Naive thymus-derived CD4-positive, alpha-beta T cell (primary cell): ENCODE measurements around the gene PTK6. TPM values are rescaled to one million over a fixed set of nuclear protein-coding genes. Genes with fewer than 3 reads are reported as not detected.
A peak's percentile ranks its signal among the peaks of the same experiment; 100 is the strongest.

Experiments
- ATAC-seq: fragments of 150-1000 bp; cut with Tn5 transposase; 2 replicates; pipeline ENCODE4 v1.10.0; 2021; ENCODE audit warnings: mild to moderate bottlenecking, moderate library complexity
- CTCF ChIA-PET: fragments of 350-600 bp; sonication (Branson Sonifier 250); formaldehyde crosslinking; loops from one replicate; lab custom pipeline; 2021; ENCODE audit warnings: antibody characterized with exemption; lab: Charles Lee
- POLR2A ChIA-PET: fragments of 350-600 bp; sonication (Branson Sonifier 250); formaldehyde crosslinking; loops from one replicate; lab custom pipeline; 2021; ENCODE audit warnings: antibody characterized with exemption, inconsistent platforms; lab: Charles Lee
- DNase-seq, 9 donors: peaks; one replicate each; pipeline versions ENCODE4 v3.0.0 to v3.0.0-alpha.2; 2020 to 2022; ENCODE audit warnings: mixed read lengths in 1 of 9
- H3K27ac ChIP-seq: one replicate; pipeline ENCODE4 v1.7.0; 2013; ENCODE audit warnings: mild to moderate bottlenecking, low read depth, low read length, moderate library complexity
- H3K27me3 ChIP-seq, 2 donors: one replicate each; pipeline ENCODE4 v1.7.0; 2013; ENCODE audit warnings: low read length in 2 of 2, mild to moderate bottlenecking in 2 of 2, moderate library complexity in 2 of 2; ENCODE audit not compliant: control insufficient read depth in 2 of 2, insufficient read depth in 2 of 2
- H3K36me3 ChIP-seq, 3 experiments: 1 replicate in 2 of 3; 2 replicates in 1 of 3; pipeline ENCODE4 v1.7.0; 2013; ENCODE audit warnings: low read length in 3 of 3, mild to moderate bottlenecking in 3 of 3, moderate library complexity in 1 of 3; ENCODE audit not compliant: insufficient read depth in 3 of 3, control insufficient read depth in 2 of 3
- H3K4me1 ChIP-seq, 2 donors: one replicate each; pipeline ENCODE4 v1.7.0; 2013; ENCODE audit warnings: low read length in 2 of 2, mild to moderate bottlenecking in 2 of 2, moderate library complexity in 1 of 2; ENCODE audit not compliant: control insufficient read depth in 2 of 2, insufficient read depth in 2 of 2
- H3K4me3 ChIP-seq: 2 replicates; pipeline ENCODE4 v1.7.0; 2013; ENCODE audit warnings: mild to moderate bottlenecking, low read length
- H3K9me3 ChIP-seq, 3 experiments: 1 replicate in 2 of 3; 2 replicates in 1 of 3; pipeline ENCODE4 v1.7.0; 2013; ENCODE audit warnings: low read length in 3 of 3; ENCODE audit not compliant: control insufficient read depth in 2 of 3
- H3K27ac Mint-ChIP-seq, 9 donors: one replicate each; pipeline ENCODE4 v1.8.0; 2020 to 2022; ENCODE audit warnings: mixed read lengths in 9 of 9, mild to moderate bottlenecking in 8 of 9, moderate library complexity in 5 of 9, inconsistent platforms in 2 of 9
- H3K27me3 Mint-ChIP-seq, 5 donors: one replicate each; pipeline ENCODE4 v1.8.0; 2021 to 2022; ENCODE audit warnings: mixed read lengths in 5 of 5, mild to moderate bottlenecking in 1 of 5
- H3K36me3 Mint-ChIP-seq, 5 donors: one replicate each; pipeline ENCODE4 v1.8.0; 2020 to 2022; ENCODE audit warnings: mixed read lengths in 5 of 5, mild to moderate bottlenecking in 3 of 5, inconsistent platforms in 1 of 5
- H3K4me1 Mint-ChIP-seq, 7 donors: one replicate each; pipeline ENCODE4 v1.8.0; 2020 to 2022; ENCODE audit warnings: mixed read lengths in 7 of 7, mild to moderate bottlenecking in 3 of 7, inconsistent platforms in 1 of 7
- H3K4me3 Mint-ChIP-seq, 10 donors: one replicate each; pipeline ENCODE4 v1.8.0; 2020 to 2022; ENCODE audit warnings: mild to moderate bottlenecking in 10 of 10, mixed read lengths in 10 of 10, moderate library complexity in 6 of 10, inconsistent platforms in 2 of 10
- H3K9me3 Mint-ChIP-seq, 11 donors: one replicate each; pipeline ENCODE4 v1.8.0; 2020 to 2022; ENCODE audit warnings: mixed read lengths in 11 of 11, mild to moderate bottlenecking in 4 of 11, inconsistent platforms in 1 of 11, moderate library complexity in 1 of 11
- intact Hi-C, 2 donors: fragments of 100-400 bp; cut with micrococcal nuclease; formaldehyde crosslinking; loops; one replicate each; pipeline ENCODE4 v1.15.1; 2023
- polyA plus RNA-seq, 2 donors: library from polyadenylated mRNA; unstranded; fragments of 300-500 nt; fragmentation: Illumina TruSeq; gene quantifications; one replicate each; pipeline ENCODE4 v1.2.3, GENCODE V29; 2021
- total RNA-seq, 6 experiments: library from RNA in 5 of 6; stranded (reverse) in 5 of 6; gene quantifications; 1 replicate in 5 of 6; 2 replicates in 1 of 6; pipeline ENCODE4 v1.2.3 and lab custom pipeline; 2021 to 2026

The PTK6 gene
- total and polyA plus RNA-seq, 7 experiments from 2014 or later = 0.07 to 0.96 (median 0.40) TPM; not detected in 1

- POLR2A ChIA-PET = no interaction called here
Observed at GRCh38 chr20:63533388-63533787, 3.8 kb downstream of the PTK6 start.

DNA sequence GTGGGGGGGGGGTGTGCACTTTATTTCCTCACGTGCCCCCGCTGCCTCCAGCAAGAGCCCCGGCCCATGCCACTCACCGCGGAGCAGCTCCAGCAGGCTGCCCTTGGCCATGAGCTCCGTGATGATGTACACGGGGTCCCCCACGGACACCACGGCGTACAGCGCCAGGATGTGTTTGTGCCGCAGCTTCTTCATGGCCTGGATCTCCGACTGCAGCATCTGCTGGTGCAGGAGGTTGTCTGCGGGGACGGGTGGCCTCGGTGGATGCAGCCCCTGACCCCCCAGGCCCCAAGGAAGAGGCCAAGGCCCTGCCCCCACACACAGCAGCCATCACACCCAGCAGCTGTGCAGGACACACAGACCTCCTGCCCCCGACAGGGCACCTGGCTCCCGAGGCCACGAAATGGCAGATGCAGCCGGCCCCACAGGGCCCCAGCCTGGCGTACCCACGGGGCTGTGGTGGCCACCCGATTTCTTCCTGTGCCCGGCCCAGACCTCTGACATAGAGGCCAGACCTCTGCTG is 4.7 kb downstream of the PTK6 start:
- ATAC-seq (no peak), DNase-seq (no peak)
- POLR2A ChIA-PET = interaction anchor here (0.6 kb wide), 1 partner anchor 93 kb away, joined by 3 read pairs; no protein-coding TSS in a partner anchor
- peaks cover 0 to 2% (median 0%) of the 10 kb centered on the region in 11 donors for H3K9me3 Mint-ChIP-seq
- peak overlapping the region in 2 of 9 donors; percentile 51 to 75 for H3K27ac Mint-ChIP-seq
- H3K4me3 ChIP-seq = no peak overlapping the region
- H3K4me1 Mint-ChIP-seq = peaks cover under 1 to 8% (median 6%) of the 10 kb centered on the region in 7 donors
- no peak overlapping the region for H3K4me3 Mint-ChIP-seq
- H3K27ac ChIP-seq = no peak overlapping the region
- no peaks in the 10 kb centered on the region for H3K36me3 ChIP-seq
- H3K36me3 Mint-ChIP-seq = no peaks in the 10 kb centered on the region
- no peaks in the 10 kb centered on the region for H3K27me3 ChIP-seq
- H3K9me3 ChIP-seq = no peaks in the 10 kb centered on the region
- H3K27me3 Mint-ChIP-seq = no peaks in the 10 kb centered on the region
- H3K4me1 ChIP-seq = peaks cover 7 to 8% of the 10 kb centered on the region in 2 donors
- intact Hi-C loops = loop anchor here in 1 of 2 donors (10.0 kb wide), 1 partner anchor 532 kb away; the partner anchor contains the start of gene TCEA2
- CTCF ChIA-PET = no interaction called here

More at GRCh38 chr20:63533388-63533787, 3.8 kb downstream of the PTK6 start:
- H3K9me3 Mint-ChIP-seq = peaks cover 0 to 2% (median 0%) of the 10 kb centered on the region in 11 donors
- Histone ChIP-seq H3K4me3 (no peak overlapping the region), H3K9me3 (no peaks in the 10 kb centered on the region), H3K36me3 (no peaks in the 10 kb centered on the region), H3K27ac (no peak overlapping the region), H3K4me1 (peaks cover 9 to 11% of the 10 kb centered on the region in 2 donors), H3K27me3 (no peaks in the 10 kb centered on the region)
- no peaks in the 10 kb centered on the region for H3K36me3 Mint-ChIP-seq
- intact Hi-C loops = loop anchor here in 1 of 2 donors (10.0 kb wide), 1 partner anchor 531 kb away; the partner anchor contains the start of gene TCEA2
- ATAC-seq (no peak), DNase-seq (no peak)
- CTCF ChIA-PET = no interaction called here
- no peak overlapping the region for H3K4me3 Mint-ChIP-seq
- peaks cover 6 to 13% (median 7%) of the 10 kb centered on the region in 7 donors for H3K4me1 Mint-ChIP-seq
- H3K27ac Mint-ChIP-seq = no peak overlapping the region
- H3K27me3 Mint-ChIP-seq = no peaks in the 10 kb centered on the region

DNA sequence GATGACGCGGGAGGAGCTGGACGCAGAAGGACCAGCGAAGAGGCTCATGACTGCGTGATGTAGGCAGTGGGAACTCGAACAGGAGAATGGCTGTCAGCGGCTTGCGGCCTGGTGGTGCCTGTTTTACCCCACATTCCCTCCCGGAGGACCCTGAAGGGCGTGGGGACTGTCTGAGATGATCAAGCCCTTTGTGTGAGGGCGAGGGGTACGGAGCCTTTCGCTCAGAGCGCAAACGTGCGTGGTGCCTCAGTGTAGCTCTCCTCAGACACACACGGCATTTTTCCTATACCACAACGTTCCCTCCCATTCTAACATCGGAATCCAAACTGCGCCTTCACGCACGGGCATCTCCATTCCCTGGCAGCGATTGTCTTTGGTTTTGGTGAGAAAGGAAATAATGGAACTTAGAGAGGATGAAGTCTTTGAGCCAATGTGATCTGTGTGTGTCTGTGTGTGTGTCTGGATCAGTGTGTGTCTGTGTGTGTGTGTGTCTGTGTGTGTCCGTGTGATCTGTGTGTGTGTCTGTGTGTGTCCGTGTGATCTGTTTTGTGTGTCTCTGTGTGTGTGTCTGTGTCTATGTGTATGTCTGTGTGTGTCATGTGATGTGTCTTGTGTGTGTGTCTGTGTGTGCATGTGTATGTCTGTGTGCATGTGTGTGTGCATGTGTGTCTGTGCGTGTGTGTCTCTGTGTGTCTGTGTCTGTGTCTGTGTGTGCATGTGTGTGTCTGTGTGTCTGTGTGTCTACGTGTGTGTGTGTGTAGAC is 5.3 kb downstream of the PTK6 start:
- Mint-ChIP-seq H3K4me3 (peak overlapping the region in 1 of 10 donors; percentile 14), H3K9me3 (peaks cover 0 to 2% (median 0%) of the 10 kb centered on the region in 11 donors), H3K4me1 (peaks cover 0 to 8% (median 6%) of the 10 kb centered on the region in 7 donors), H3K27ac (peak overlapping the region in 3 of 9 donors; percentile 16 to 75 (median 51)), H3K27me3 (no peaks in the 10 kb centered on the region), H3K36me3 (peaks cover 0 to 2% (median 0%) of the 10 kb centered on the region in 5 donors)
- no peaks in the 10 kb centered on the region for H3K27me3 ChIP-seq
- no peak overlapping the region for H3K4me3 ChIP-seq
- POLR2A ChIA-PET = interaction anchor here (3.9 kb wide), 1 partner anchor 12 kb away, joined by 32 read pairs; the partner anchor contains the start of gene PPDPF
- no peak overlapping the region for H3K27ac ChIP-seq
- peaks cover 1% of the 10 kb centered on the region in 2 donors for H3K4me1 ChIP-seq
- H3K36me3 ChIP-seq = no peaks in the 10 kb centered on the region
- ATAC-seq (no peak), DNase-seq (no peak)
- CTCF ChIA-PET = interaction anchor here (0.8 kb wide), 1 partner anchor 13 kb away, joined by 3 read pairs; no protein-coding TSS in a partner anchor
- intact Hi-C loops = loop anchor here in 1 of 2 donors (10.0 kb wide), 1 partner anchor 533 kb away; the partner anchor contains the start of gene TCEA2
- H3K9me3 ChIP-seq = no peaks in the 10 kb centered on the region

DNA sequence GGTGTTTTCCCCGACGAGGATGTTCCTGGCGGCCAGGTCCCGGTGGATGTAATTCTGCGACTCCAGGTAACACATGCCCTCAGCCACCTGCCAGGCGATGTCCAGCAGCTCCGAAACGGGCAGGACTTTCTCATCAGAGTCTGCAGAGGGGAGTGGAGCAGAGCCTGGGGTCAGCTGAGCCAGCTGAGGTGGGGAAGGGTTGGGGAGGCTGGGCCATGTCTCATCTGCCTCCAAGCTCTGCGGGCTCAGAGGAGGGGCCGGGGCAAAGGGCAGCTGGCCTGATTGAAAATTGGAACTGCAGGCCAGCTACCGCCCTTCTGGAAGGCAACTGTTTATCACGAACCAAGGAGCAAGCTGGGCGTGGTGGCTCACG is 6.4 kb downstream of the PTK6 start:
- ChIA-PET CTCF (no interaction called here), POLR2A (interaction anchor here (3.9 kb wide), 1 partner anchor 11 kb away, joined by 32 read pairs; the partner anchor contains the start of gene PPDPF)
- ATAC-seq = no peak
- peaks cover 0 to 2% (median 0%) of the 10 kb centered on the region in 5 donors for H3K36me3 Mint-ChIP-seq
- Histone ChIP-seq H3K36me3 (no peaks in the 10 kb centered on the region), H3K4me1 (no peaks in the 10 kb centered on the region), H3K9me3 (no peaks in the 10 kb centered on the region), H3K27me3 (no peaks in the 10 kb centered on the region), H3K27ac (no peak overlapping the region), H3K4me3 (no peak overlapping the region)
- peaks cover 0 to 2% (median 0%) of the 10 kb centered on the region in 11 donors for H3K9me3 Mint-ChIP-seq
- H3K4me1 Mint-ChIP-seq = peaks cover 0 to 6% (median 4%) of the 10 kb centered on the region in 7 donors
- no peak overlapping the region for H3K4me3 Mint-ChIP-seq
- intact Hi-C loops = loop anchor here in 1 of 2 donors (10.0 kb wide), 1 partner anchor 534 kb away; the partner anchor contains the start of gene TCEA2
- no peak overlapping the region for H3K27ac Mint-ChIP-seq
- DNase-seq = no peak
- H3K27me3 Mint-ChIP-seq = no peaks in the 10 kb centered on the region

DNA sequence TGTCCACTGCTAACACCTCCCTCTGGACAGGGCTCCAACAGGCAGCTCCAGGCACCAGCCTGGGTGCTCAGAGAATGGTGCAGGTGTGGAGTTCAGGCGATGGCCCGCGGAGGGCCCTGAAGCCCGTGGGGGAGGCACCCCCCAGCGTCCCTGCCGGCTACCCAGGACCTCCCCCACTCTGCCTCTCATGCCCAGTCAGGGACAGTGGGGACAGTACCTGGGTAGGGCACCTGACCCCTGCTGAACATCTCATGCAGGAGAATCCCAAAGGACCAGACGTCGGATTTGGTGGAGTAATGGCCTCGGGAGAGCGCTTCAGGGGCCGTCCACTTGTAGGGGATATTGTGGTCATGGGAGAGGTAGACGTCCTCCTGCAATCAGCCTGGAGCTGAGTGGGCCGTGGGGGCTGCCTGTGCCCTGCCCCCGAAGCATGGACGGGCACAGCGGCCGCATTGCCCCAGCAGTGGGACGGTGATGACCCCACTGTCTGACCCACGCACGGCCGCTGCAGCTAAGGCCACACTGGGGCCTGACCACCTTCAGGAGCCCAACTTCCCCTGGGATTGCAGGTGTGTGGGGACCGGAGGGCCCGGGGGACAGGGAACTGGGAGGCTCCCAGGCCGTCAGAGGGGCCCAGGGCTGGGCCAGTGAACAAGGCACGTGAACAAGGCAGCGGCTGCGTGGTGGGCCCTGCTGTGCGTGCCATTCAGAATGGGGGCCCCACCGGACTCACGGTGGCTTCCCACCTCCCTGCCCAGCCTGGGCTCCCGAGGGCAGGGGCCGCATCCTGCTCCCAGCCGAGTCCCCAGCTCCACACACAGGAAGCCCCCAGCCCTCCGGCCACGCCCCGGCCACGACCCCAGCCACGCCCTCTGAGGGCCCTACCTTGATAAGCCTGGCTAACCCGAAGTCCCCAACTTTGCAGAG is 7.1 kb downstream of the PTK6 start:
- no peaks in the 10 kb centered on the region for H3K9me3 ChIP-seq
- H3K4me1 ChIP-seq = no peaks in the 10 kb centered on the region
- ChIA-PET CTCF (no interaction called here), POLR2A (interaction anchor here (1.0 to 3.9 kb wide), 2 partner anchors 10 to 38 kb away, joined by 3 to 32 read pairs; partner anchors contain the start of gene PPDPF)
- Mint-ChIP-seq H3K36me3 (peaks cover 0 to 2% (median 0%) of the 10 kb centered on the region in 5 donors), H3K27me3 (no peaks in the 10 kb centered on the region), H3K27ac (no peak overlapping the region), H3K4me1 (peaks cover 0 to 6% (median 4%) of the 10 kb centered on the region in 7 donors), H3K9me3 (peaks cover 0 to 2% (median 0%) of the 10 kb centered on the region in 11 donors), H3K4me3 (no peak overlapping the region)
- H3K36me3 ChIP-seq = no peaks in the 10 kb centered on the region
- intact Hi-C loops = loop anchor here in 1 of 2 donors (10.0 kb wide), 1 partner anchor 535 kb away; the partner anchor contains the start of gene TCEA2
- ATAC-seq (no peak), DNase-seq (no peak)
- H3K4me3 ChIP-seq = no peak overlapping the region
- H3K27ac ChIP-seq = no peak overlapping the region
- no peaks in the 10 kb centered on the region for H3K27me3 ChIP-seq
